DMS53 (cell line): ENCODE results near the gene LRRC7.
A peak's percentile ranks its signal among the peaks of the same experiment; 100 is the strongest.

Experiments
- DNase-seq: peaks from one replicate; lab custom pipeline; 2025; lab: John Stamatoyannopoulos, UW

Gene LRRC7

DNA sequence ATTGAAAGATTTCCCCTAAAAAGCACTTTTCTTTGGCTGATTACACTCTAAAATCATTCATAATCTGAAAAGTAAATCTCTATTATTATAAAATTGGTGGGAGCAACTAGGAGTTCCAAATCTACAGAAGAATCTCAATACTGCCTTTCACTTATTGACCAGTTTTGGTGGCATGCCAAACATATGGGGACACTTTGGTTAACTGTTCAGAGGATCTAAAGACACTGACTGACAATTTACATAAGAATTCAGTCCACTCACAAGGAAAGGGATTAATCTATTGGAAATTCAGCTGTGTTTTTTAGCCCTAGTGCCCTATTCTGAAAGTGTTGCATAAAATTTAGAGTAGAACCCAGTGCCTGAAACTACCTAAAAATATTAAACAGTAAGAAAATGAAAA is 524.1 kb downstream of the LRRC7 start:
- DNase-seq = no peak

DNA sequence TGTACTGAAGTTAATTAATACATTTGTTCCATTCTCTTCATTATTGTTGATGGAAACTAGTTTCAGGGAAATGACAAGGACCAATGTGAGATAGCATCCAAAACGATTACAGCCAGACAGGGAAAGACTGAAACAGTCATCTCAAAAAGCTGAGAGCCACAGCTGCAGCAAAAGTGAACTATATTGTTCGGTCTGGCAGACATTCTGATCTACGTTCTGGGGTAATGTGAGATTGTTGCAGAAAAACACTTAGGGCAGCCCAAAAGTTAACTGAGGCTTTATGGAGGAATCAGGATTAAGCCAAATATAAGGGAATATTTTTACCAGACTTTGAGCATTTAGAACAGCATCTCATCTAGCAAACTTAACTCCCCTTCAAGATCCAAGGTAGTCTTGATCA is 524.8 kb downstream of the LRRC7 start:
- no peak for DNase-seq

DNA sequence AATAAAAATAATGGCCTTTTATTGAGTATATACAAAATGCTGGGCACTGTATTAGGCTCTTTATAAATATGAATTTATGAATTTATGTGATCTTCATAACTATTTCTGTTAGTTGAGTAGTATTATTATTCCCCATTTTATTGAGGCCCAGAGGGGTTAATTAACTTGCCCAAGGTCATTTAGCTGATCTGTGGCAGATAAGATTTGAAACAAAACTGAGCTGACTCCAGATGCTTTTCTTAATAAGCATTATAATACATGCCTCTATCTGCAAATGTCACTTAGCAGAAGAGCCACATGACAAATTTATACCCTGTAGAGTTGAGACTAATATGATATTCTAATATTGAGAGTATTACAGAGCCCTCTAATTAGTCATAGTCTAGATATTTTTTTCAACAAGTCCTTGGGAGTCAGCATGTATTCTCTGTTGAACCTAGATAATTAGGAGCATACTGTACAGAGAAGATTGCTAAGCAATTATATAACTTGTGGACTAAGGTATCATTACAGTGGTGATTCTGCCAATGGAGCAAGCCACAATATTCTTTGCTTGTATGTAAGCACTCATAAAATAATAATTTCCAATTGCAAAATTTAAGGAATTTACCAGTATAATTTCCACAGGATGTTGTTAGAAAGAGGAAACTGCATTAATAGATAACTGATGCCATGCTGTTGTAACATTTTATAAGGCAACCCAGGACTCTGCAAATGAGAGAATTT is 525.7 kb downstream of the LRRC7 start:
- DNase-seq = no peak

DNA sequence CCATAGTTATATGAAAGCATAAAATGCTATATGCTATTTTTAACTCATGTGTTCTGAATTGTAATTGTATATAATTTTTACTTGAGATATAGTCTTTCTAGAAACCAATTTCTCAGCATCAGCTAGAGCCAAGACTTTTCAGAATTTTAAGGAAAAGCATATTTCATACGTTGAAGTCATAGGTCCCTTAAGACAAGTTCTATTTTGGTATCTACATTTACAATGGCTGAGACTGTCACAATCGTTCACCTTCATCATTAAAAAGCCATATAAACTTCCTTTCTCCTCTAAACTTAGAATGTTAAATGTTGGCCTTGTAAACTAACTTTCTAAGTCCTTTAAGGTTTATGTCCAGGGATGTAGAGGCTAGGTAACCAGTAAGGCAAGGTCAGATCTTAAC is 533.5 kb downstream of the LRRC7 start:
- DNase-seq = no peak

DNA sequence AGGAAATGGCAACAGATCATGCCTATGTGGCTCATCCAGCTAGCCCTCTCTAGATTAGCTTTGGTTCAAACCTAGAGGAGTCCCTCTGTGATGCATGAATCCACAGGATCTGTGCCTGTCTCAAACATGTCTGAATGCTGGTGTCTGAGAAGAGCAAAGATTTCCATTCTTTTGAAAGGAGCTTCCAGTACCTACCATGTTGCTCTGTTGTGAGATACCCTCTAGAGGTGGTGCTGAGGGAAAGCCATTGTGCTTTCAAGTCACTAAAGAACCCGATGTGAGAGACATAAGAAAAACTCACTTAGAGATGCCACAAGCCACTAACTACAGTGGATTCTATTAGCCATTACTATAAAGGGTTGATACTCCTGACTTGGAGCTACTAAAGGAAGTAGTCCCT is 534.1 kb downstream of the LRRC7 start:
- no peak for DNase-seq

DNA sequence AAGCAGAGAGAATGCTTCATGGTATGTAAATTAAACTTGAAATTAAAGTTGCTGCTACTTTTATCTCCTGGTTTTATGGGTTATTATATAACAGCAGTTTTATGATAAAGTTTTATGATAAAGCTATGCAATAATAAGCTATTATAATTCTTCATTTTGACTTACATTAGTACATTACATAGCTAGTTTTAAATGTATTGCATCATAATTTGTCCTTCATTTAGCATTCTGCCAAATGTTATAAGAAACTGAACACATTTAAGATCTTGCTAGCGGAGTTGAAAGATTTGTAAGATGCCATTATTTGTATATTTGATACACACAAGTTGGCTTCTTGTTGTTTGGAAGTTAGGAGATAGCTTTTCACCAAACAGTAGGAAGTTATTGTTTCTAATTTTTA is 536.0 kb downstream of the LRRC7 start:
- no peak for DNase-seq

DNA sequence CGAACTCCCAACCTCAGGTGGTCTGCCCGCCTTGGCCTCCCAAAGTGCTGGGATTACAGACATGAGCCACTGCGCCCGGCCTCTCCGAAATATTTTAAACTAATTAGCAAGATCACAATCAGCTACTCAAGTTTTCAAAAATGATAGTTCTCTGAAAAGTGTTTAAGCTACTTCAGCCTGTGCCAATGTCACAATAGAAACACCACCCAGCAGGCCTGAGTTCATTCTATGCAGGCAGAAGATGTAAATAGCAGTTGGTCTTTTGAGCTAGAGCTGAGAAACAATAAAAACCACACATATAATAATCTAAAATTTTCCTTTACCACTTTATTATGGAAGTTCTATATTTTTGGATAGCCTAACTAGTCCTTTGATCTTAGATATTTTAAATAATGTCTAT is 541.5 kb downstream of the LRRC7 start:
- no peak for DNase-seq

DNA sequence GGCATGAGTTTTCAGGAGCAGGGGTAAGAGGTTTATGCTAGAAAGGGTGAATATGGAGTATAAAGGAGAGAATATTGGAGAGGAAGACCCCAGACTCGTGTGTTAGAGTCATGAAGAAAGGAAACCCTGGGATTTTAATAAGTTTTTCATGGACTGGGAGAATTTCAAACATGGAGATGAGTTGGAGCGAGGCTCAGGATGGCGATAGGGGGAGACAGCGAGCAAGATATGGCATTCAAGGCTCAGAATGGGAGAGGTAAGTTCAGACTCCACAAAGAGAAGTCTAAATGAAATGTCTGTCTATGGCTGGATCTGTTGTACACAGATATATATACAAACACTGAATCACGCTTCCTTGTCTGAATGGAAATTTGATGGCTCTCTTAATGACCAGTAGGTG is 545.1 kb downstream of the LRRC7 start:
- peak; percentile 31 for DNase-seq

DNA sequence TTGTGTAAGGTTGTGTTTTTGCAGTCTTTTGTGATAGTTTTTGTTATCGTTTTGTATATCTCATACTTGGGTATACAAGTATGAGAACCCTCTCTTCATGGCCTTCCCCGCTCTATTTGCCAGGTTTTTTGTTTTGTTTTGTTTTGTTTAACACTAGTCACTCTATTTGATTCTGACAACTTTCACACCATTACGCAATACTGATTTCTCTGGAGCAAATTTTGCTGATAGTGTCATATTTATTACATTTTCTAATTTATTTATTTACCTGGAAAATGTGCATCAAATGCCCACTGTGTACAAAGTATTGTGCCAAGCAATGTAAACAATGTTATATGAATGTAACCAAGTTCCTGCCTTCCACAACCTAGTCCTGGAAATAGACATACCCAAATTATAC is 547.6 kb downstream of the LRRC7 start:
- no peak for DNase-seq

DNA sequence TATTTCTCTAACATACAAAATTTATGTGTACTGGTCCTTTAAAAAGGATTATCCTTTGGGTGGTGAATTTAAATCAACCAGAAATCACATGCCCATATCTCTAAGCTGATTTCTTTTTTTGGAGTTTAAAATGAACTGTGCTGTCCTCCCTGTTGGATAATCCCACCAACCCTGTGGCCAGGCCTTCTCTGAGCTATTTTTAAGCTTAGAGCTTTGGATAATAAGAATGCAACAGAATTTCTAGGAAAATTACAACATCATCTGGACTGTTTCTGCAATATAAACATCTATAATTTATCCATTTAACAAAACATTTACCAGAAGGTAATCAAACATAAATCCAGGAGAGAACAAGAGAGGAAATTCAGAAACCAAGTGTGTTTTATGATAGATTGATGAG is 549.3 kb downstream of the LRRC7 start:
- no peak for DNase-seq

DNA sequence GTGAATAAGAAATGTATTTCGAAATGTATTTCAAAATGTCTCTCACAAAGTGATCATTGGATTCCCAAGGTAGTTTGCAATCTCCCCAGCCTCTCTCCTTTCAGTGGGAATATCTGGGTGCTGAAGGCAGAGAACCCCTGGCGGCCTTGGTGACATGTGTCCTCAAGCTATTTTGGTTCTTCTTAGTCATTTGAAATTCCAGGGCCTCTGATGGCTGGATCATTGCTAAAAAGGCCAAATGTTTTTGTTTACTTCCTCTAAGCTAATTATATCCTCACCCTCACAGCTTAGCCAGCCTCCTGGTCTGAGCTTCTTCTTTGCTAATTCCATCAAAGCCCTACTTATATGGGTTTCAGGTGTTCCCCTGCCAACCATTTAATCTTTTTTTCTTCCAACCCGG is 566.4 kb downstream of the LRRC7 start:
- peak; percentile 14 for DNase-seq

DNA sequence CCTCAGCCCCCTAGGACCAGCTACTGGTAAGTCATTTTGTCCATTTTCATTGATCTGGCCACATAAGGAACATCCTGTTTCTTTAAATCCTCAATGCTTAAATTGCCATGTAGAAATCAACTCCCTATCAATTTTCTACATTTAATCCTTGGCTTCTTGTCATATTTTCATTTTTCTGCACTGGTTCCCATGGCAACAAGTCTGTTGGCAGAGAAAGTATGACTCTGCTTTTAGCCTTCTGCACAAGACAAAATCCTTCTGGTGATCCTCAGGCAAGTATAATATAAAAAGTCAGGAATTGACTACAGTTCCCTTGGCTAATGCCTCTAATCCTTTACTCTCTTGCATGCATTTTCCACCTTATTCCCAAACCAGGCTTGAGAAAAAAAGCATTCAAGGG is 572.6 kb downstream of the LRRC7 start:
- DNase-seq = peak; percentile 17

DNA sequence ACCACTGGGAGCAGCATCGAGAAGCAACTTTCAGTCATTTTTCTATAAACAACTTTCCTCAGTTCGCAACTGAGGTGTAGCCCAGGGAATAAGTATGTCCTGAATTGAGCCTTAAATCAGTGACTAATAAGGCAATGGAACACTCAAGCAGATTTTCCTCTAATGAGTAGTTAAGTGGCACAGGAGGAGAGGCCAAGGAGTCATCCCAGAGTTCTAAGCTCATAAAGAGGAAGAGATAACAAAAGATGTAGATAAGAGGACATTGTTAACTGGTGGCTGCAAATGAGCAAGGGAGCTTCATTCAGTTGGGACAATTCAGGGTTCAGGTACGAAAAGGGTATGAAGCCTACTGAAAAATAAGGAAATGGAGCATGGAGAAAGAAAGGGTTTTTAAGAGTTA is 573.2 kb downstream of the LRRC7 start:
- no peak for DNase-seq

DNA sequence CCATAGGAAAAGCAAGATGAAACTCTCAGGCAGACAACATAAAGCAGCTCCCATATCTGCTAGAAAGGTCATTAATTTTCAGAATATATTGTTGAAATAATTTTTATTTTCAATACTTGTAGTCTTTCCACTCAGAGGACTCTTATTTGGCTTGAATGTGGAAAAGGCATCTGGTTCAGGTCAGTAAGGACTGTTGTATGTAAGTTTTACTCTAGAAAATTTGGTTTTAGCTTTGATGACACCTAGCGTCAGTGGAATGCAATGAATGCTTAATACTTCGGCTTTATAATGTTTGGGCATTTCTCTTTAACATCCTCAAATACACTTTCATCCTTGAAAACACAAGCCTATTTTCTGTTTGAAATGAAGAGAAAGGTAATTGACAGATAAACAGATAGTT is 574.4 kb downstream of the LRRC7 start:
- DNase-seq = no peak

DNA sequence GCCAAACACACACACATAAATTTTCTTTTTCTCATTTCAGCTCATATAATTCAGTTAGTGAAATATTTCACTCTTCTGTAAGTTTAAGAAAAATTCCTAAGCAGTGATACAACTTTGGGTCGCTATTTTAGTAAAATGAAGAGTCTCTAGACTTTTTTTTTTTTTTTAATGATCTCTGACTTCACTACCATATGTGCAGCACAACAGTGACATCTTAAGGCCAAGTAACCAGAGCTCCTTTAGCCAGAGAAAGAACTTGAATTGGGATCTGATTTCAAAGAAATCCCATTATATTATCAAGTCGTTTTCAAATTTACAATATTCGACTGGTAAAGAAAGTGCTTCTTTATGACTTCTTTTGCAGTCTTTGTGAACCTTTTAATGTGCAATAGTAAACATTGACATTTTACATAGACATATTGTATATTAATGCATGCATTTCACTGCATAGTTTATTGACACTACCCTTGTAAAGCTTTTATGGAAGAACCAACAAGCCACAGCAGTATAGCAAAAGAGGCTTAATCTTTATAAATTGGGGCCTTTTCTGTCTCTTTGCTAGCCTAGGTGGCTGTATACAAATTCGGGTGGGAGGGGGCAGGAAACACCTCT is 575.4 kb downstream of the LRRC7 start:
- DNase-seq = peak; percentile 20

DNA sequence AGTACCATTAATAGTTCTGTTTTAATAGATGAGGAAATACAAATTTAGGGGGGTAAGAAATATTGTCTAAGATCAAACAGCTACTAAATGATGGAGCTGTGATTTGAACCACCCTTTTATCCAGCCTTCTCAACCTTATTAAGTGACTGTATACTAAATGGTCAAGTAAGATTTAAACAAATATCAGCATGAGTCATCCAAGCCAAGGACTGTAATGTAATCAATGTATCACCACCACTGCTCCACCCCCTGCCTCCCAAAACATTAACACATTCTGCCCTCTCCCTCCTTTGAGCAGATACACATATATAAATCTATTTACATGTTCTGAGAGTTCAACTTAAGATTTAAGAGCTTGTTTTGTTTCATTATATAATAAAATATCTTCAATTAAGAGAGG is 578.8 kb downstream of the LRRC7 start:
- peak; percentile 83 for DNase-seq

DNA sequence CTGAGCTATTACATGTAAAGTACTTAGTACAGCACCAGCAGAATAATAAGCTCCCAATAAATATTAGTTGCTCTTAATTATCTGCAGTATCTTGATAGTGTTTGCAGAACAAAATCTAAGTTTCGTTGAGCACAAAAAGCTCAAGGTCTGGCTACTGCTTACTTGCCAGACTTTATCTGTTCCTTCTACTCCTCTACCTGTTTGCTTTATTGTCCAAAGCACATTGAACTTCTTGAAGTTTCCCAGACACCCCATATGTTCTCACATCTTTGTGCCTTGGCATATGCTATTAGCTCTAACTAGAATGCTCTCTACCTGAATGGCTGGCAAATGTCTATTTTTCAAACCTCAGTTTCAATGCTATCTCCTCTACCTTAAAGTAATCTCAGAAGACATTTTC is 582.7 kb downstream of the LRRC7 start:
- DNase-seq = no peak

DNA sequence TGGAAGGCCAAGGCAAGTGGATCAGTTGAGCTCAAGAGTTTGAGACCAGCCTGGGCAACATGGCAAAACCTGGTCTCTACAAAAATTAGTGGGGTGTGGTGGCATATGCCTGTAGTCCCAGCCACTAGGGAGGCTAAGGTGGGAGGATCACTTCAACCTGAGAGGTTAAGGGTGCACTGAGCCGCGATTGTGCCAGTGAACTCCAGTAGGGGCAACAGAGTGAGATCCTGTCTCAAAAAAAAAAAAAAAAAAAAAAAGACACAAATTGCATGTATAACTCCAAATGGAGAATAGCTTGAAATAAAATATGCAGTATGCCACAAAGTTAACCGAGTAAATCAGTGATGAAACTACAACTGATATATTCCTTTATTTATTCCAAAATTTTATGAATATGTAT is 586.0 kb downstream of the LRRC7 start:
- DNase-seq = peak; percentile 23

DNA sequence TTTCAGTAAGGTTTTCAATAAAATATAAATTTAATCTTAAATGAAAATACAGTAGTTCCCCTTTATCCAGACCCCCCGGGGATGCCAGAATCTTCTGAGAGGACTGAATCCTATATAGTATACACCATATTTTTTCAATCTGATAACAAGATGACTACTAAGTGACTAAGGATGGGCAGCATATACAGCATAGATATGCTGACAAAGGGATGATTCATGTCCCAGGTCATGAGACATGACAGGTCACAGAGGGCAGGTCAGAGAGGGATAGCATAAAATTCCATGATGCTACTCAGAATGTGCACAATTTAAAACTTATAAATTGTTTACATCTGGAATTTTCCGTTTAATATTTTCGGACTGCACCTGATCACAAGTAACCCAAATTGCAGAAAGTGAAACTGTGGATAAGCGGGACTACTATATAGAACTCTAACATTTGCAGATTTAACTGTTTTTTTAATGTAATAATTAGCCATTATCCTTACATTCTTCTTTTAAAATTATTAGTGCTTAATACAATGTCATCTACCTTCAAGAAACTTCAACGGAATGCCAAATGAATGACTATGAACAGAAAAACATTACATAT is 588.9 kb downstream of the LRRC7 start:
- DNase-seq = peak; percentile 16

DNA sequence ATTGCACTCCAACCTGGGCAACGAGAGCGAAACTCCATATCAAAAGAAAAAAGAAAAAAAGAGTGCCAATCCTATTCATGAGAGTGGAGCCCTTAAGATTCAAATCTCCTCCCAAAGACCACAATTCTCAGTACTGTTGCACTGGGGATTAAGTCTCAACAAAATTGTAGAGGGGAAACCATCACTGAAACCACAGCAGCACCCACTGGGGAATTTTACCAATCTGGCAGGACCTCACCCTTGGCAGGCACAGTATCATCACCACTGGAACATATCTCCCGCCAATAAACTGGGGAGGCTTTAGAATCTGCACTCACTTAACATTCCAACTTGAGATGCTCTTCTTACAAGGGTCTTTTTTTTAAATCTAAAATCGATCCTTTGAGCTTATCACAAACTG is 596.6 kb downstream of the LRRC7 start:
- no peak for DNase-seq

DNA sequence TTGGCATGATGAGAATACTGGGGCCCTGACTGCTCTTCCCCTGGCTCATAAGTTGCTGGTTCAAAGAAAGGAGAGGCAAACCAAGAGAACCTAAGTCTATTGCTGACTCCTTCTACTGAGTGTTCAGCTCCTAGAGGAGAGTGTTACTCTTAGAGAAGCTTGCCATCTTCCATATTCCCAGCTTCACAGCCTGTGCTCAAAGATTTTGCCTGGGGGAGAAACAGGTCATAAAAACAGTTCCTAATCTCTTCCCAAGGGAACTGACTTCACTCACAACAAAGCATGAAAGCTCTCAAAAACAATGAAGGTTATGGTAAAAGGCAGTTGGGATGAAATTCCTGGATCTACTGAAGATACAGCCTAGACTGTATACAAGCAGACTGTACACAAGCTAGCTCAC is 600.6 kb downstream of the LRRC7 start:
- DNase-seq = no peak

DNA sequence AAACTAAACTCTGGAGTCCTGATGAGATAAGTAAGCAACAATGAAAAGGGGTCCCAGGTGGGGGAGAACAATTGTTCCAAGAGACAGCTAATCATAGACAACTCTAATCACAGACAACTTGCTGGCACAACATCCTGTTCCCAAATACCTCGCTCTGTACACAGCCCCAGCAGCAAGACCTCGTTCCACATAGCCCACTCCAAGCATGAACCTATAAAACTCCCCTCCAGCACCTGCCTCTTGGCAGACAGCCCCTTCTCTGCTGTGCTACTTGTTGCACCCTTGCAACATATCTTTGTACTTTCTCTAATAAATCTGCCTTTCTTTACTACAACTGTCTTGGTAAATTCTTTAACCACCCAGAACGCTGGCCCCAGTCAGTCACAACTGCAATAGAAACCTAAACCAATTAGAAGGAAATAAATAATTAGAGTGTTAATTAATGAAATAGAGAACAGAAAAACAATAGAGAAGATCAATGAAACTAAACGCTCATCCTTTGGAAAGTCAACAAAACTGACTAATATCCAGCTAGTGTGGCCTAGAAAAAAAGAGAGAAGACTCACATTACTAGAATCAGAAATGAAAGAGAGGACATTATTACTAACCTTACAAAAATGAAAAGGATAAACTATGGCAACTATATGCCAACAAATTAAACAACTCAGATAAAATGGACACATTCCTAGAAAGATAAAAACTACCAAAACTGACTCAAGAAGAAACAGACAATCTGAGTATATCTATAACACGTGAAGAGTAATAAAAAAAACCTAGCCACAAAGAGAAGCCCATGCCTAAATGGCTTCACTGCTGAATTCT is 601.5 kb downstream of the LRRC7 start:
- no peak for DNase-seq

DNA sequence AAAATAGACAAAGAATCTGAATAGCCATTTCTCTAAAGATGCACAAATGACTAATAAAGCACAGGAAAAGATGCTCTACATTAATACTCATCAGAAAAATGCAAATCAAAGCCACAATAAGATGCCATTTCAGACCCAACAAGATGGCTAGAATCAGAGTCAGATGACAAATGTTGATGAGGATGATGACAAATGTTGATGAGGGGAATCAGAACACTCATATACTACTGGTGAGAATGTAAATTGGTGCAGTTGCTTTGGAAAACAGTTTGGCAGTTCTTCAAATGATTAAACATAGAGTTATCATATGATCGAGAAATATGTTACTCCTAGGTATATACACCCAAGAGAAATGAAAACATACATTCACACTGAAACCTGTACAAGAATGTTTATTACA is 603.8 kb downstream of the LRRC7 start:
- DNase-seq = no peak
